WTC11 (cell line): Measurements from ENCODE around the gene MSH2.

ENCODE experiments used
- GRHL2 ChIP-seq: fragments of 250-450 bp; sonication (Bioruptor Pico); IDR thresholded peaks from 2 replicates; pipeline ENCODE4 v1.8.0; 2022; ENCODE audit warnings: mild to moderate bottlenecking, moderate library complexity; ENCODE audit not compliant: insufficient replicate concordance, severe bottlenecking
- JUN ChIP-seq: sonication (generic); formaldehyde crosslinking; IDR thresholded peaks from 2 replicates; pipeline ENCODE4 v1.8.0; 2023; ENCODE audit warnings: mild to moderate bottlenecking, missing genetic modification reagents
- TF ChIP-seq, protein P1 (sequence below): sonication (generic); formaldehyde crosslinking; IDR thresholded peaks from 2 replicates; pipeline ENCODE4 v1.8.1; 2023; ENCODE audit warnings: mild to moderate bottlenecking, missing genetic modification reagents
- TF ChIP-seq, protein P2 (sequence below): fragments of 200-600 bp; IDR thresholded peaks from 2 replicates; pipeline ENCODE4 v1.8.0; 2022; ENCODE audit warnings: antibody characterized with exemption

DNA sequence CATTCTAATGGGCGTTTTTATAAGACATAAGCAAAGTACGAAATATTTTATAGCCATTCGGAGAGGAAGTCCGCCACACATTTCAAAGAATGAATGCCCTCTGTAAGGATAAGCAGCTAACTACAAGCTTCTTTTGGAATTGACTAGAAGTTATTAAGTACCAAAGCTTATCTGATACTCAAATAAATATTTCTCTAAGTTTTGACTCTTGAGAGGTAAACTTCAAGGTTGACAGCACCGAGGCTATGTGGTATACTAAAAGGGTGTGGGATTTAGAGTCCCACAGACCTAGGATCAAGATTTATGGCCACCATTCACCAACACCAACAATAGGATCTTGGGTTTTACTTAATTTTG, 48.1 kb upstream of the MSH2 start:
- TF ChIP-seq GRHL2 (no peak), JUN (CRISPR knock-in tag) (no peak)
- TF ChIP-seq, protein P1, sequence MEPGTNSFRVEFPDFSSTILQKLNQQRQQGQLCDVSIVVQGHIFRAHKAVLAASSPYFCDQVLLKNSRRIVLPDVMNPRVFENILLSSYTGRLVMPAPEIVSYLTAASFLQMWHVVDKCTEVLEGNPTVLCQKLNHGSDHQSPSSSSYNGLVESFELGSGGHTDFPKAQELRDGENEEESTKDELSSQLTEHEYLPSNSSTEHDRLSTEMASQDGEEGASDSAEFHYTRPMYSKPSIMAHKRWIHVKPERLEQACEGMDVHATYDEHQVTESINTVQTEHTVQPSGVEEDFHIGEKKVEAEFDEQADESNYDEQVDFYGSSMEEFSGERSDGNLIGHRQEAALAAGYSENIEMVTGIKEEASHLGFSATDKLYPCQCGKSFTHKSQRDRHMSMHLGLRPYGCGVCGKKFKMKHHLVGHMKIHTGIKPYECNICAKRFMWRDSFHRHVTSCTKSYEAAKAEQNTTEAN (CRISPR knock-in tag) = no peak
- TF ChIP-seq, protein P2, sequence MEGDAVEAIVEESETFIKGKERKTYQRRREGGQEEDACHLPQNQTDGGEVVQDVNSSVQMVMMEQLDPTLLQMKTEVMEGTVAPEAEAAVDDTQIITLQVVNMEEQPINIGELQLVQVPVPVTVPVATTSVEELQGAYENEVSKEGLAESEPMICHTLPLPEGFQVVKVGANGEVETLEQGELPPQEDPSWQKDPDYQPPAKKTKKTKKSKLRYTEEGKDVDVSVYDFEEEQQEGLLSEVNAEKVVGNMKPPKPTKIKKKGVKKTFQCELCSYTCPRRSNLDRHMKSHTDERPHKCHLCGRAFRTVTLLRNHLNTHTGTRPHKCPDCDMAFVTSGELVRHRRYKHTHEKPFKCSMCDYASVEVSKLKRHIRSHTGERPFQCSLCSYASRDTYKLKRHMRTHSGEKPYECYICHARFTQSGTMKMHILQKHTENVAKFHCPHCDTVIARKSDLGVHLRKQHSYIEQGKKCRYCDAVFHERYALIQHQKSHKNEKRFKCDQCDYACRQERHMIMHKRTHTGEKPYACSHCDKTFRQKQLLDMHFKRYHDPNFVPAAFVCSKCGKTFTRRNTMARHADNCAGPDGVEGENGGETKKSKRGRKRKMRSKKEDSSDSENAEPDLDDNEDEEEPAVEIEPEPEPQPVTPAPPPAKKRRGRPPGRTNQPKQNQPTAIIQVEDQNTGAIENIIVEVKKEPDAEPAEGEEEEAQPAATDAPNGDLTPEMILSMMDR = no peak
